Bronchial epithelial cell (primary cell): ENCODE measurements around the gene DZIP1. TPM values are rescaled to one million over a fixed set of nuclear protein-coding genes. Genes with fewer than 3 reads are reported as not detected.

Experiments used
- DNase-seq: peaks from one replicate; pipeline ENCODE4 v3.0.0-alpha.2; 2010; ENCODE audit warnings: low read depth
- FAIRE-seq: peaks from 2 replicates; lab custom pipeline; 2011; peaks lifted over from hg19 to GRCh38; lab: Jason Lieb, UNC
- H3K27me3 ChIP-seq: 2 replicates; pipeline ENCODE4 v1.5.1; 2011; ENCODE audit warnings: low read length; ENCODE audit not compliant: control insufficient read depth, insufficient read depth
- H3K36me3 ChIP-seq: 2 replicates; pipeline ENCODE4 v1.5.1; 2011; ENCODE audit warnings: low read length; ENCODE audit not compliant: control insufficient read depth, insufficient read depth
- H3K4me3 ChIP-seq: 2 replicates; pipeline ENCODE4 v1.5.1; 2011; ENCODE audit warnings: mild to moderate bottlenecking, low read depth, low read length, control low read depth
- CTCF ChIP-seq: IDR thresholded peaks from 2 replicates; pipeline ENCODE4 v1.5.1; 2011; ENCODE audit warnings: mild to moderate bottlenecking, moderate library complexity, low read length, control low read depth, inconsistent platforms; ENCODE audit not compliant: insufficient read depth, severe bottlenecking
- total RNA-seq: library from RNA; depleted of rRNA; stranded (reverse); fragments of >200 nt; gene quantifications from 2 replicates; pipeline ENCODE4 v1.2.1, GENCODE V29; 2014

The DZIP1 gene
- total RNA-seq, 1 donor from 2014 or later, result 0.79 TPM

DNA sequence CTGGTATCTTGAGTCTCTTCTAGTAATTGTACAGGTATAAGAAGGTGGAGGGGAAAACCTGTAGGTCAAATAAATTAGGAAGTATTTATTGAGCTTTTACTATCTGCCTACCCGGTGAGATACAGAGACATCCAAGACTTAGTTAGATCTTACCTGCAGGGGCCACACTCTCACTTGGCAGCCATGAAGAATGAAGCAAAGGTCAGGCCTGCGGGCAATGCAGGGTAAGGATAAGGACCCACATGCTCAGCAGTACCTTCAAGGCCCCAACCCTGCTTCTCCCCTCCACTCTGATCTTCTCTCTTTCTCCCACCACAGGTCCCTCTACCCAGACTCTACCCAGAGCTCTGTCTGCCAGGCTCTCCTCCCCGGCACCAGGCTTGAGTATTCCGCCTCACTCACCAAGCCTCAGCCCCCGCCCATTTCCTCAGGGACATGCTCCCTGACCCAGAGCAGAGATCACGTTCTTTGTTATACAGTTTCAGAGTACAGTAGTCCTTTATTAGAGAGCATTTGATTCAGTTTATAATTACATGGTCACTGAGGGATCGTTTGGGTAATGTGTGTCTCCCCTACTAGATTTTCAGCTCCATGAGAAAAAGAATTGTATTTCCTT is 110.9 kb downstream of the DZIP1 start:
- no peak for FAIRE-seq
- no peak for TF ChIP-seq CTCF
- H3K36me3 ChIP-seq, result no peaks in the 10 kb centered on the region
- no peak overlapping the region for H3K4me3 ChIP-seq
- DNase-seq, result no peak
- no peaks in the 10 kb centered on the region for H3K27me3 ChIP-seq

- Histone ChIP-seq H3K27me3 (no peaks in the 10 kb centered on the region), H3K36me3 (no peaks in the 10 kb centered on the region), H3K4me3 (no peak overlapping the region)
- FAIRE-seq (peak; percentile 96), DNase-seq (peak; percentile 97)
- no peak for TF ChIP-seq CTCF
These were observed 114.3 kb downstream of the DZIP1 start for GRCh38 chr13:95530178-95530577.

Other genes with a start within 250 kb of the DZIP1 start
- gene CLDN10, start 92.0 kb downstream of the DZIP1 start, total RNA-seq, result 0.51 TPM in 1 of 2 replicates, not detected in the other
- gene DNAJC3, start 32.4 kb upstream of the DZIP1 start, total RNA-seq, result 58.4 and 72.7 TPM in 2 replicates